Stimulated activated CD4-positive, alpha-beta T cell treated with anti-CD3 and anti-CD28 coated beads, TNF-alpha, amount 100 ng/mL, for 24 hours (primary cell): ENCODE results near the gene ARHGEF38.
"Not testable (repeated sequence)": the region's sequence is repeated elsewhere in the genome, so short reads cannot be mapped to it uniquely, and the experiment has no call there.

Experiments used
- DNase-seq, 3 experiments: peaks; one replicate each; pipeline ENCODE4 v3.0.0-alpha.2; 2020; ENCODE audit warnings: low read depth in 3 of 3

ARHGEF38 gene

DNA sequence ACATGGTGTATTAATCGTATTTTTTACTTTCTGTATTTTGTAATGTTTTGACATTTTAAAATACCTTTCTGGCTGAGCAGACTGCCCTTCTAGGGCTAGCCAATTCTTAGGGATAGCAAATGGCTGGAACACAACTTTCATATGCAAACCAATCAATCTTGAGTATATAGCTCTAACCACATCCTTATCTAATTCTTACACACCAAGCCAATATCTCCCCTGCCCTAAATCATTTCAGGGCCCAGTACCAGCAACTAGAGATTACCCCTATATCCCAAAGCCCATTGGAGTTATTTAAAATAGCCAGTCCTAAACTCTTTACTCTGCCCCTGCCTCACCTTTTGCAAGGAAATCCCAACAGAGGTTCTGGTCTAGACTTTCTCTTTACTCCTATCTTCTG is 97.8 kb downstream of the ARHGEF38 start:
- no peak for DNase-seq

DNA sequence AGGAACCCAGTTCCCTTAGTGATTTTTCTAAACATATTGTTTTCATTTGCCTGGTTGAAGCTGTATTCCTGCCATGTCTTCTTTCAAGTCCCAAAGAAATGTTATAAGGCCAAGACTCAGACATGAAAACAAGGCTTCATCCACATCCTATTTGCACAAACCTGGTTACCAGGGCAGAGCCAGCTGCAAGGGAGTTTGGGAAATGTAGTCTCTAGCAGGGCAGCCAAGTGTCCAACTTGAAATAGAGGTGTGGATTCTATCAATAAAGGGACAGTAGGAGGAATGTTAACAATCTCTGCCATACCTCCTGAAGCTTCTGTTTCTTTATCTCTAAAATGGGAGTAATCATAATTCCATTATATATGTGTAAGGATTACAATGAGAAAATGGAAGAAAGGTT is 99.5 kb downstream of the ARHGEF38 start:
- no peak for DNase-seq

DNA sequence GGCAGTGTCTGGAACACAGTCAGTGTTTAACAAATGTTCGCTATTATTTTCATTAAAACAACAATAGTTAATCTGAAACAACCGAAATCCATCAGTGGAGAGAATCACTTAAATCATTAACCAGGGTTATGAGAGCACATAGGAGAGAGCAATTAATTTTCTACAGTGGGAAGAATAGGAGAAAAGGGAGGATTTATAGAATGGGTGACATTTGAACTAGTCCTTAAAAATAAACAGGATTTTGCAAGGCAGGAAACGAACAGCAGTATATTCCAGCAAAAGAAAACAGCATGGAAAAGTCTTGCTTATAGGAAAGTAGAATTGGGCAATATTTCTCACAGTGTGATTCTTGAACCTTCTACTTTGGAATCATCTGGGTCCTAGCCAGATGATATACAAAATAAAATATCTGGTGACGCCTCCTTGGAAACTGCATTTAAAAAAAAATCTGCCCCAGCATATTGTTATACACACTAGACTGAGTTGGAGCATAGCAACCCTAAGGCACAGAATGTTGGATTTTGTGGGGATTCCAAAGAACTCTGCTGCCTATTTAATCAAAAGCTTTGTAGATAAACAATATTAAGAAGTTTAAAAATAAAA is 100.0 kb downstream of the ARHGEF38 start:
- DNase-seq = no peak

DNA sequence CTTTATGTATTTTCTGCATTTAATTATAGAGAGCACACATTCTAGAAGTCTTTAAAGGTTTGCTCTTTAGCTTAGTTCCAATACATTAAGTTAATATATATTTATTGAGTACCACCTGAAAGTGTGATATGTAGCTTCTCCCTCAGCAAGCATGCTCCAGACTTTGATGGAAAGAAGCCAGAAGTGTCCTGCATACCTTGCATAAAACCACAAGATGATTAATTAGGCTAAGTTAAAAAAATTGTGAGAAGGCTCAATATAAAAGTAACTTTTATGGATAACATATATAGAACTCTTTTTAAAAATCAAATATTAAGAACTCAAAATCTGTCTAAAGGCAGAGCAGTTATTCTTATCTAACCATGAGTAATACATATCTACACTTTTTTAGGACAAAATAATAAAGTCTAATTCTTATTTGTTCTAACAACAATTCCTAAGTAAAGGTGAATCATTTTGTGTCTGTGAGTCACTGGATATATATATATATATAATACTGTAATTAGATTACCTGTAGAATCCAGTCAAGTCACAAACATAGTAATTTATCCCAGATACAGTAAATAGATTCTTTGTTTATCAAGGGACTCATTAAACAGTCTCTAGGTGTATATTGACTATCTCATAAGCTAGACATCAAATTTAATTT is 104.8 kb downstream of the ARHGEF38 start:
- no peak for DNase-seq

DNA sequence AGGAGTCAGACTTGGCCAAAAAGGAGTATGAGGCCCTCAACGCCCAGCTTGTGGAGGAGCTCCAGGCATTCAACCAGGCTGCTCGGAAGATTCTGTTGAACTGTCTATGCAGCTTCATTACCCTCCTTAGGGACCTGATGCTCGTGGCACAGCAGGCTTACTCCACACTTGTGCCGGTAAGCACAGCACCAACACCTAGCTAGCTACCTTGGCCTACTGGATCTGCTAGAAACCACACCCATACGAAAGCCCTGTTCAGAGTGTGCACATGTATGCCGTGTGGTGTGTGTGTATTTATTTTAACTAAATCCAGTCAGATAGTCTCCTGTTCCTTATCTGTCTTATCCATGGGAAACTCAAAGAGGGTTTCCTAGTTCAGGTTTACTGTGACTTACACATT is 106.8 kb downstream of the ARHGEF38 start:
- no peak for DNase-seq

DNA sequence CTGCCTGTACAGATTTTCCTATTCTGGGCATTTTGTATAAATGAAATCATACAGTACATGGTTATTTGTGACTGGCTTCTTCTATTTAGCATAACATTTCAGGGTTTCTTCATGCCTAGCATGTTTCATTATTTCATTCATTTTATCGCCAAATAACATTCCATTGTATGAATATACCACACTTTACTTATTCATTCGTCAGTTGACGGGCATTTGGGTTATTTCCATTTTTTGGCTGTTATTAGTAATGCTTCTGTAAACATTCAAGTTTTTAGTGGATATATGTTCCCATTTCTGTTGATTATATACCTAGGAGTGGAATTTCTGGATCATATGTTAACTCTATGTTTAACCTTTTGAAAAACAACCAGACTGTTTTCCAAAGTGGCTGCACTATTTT is 108.6 kb downstream of the ARHGEF38 start:
- DNase-seq = no peak

DNA sequence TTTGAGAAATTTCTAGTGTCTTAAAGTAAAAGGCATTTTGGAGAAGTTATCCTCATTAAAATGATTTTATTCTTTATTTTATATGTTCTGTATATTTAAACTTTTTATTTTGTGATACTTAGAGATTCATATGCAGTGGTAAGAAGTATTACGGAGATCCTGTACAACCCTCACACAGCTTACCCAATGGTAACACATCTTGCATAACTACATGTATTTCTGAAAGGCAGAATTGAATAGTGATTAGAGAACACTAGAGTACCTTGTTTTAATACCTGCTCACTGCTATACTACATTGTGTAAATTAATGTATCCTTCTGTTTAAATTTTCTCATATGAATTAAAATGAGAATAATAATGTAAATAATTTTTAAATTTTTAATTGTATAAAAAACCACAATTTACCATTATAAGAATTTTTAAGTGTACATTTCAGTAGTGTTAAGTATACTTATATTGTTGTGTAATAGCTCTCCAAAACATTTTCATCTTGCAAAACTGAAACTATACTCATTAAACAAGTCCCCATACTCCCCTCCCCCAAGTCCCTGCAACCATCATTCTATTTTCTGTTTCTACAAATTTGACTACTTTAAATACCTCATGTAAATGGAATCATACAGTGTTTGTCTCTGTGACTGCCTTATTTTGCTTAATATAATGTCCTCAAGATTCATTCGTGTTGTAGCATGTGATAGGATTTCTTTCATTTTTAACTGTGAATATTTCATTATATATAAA is 110.7 kb downstream of the ARHGEF38 start:
- no peak for DNase-seq

DNA sequence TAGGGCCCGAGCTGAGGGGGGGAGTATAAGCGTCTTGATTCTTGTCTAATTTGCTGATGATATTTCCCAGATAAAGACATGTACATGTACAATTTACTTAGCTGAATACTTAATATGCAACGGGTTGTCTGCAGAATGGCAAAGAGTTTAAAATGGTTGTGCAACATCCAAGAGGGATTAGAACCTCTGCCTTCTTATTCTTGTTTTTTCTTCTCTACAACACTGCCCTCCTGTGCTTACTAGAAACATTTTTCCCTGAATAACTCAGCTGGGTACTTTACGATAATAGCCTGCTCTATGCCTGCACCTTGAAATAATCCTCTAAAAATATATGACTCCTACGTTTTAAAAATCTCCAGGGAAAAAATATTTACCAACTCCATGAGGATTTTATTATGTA is 114.3 kb downstream of the ARHGEF38 start:
- no peak for DNase-seq

DNA sequence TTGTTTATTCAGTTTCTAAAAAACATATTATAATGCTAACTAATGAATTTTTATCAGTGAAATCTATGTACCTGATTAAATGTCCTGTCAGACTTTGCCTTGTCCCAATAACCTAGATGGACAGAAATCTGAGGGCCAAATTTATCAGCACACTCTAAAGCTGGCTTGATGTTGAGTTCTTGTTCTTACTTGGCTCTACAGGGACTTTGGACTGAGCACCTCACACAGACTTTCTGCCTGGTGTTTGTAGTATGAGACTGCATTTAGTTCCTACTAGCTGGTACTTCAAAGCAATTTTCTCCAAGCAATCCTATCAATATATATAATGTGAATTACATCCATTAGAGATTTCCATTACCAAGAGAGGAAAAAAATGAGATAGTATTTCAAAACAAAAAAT is 118.3 kb downstream of the ARHGEF38 start:
- no peak for DNase-seq

DNA sequence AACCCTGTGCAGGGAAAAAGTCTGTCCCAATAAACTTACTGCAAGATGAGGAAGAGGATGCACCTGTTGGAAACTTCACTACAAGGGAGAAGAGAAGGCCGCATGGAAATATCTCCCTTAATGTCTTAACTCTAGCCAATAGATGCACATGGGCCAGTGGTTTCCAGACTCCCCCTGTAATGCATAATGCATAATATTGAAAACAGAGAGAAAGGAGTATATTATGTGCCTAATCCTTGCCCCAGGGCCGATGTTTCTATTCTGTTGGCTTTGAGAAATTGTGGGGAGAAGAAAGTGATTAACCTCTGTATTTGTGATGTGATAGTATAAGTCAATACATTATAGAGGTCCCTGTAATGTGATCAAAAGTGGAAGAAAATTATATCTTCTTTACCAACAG is 118.9 kb downstream of the ARHGEF38 start:
- DNase-seq = no peak

DNA sequence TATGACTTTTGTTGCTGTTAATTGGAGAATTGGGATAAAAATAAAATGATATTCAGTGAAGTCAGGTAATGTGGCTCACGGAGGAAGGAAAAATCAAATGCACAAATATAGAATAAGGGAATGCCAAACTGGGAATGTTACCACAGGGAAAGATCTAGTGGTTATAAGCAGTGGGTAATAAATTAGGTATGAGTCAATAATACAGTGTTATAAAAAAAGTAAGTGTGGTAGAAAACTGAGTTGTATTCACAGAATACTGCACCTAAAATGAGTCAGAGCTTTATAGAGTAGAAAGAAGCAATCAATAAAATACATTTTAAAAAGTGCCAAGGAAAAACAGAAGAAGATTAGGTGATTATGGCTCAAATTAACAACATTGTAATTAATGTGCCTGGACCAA is 121.6 kb downstream of the ARHGEF38 start:
- no peak for DNase-seq

DNA sequence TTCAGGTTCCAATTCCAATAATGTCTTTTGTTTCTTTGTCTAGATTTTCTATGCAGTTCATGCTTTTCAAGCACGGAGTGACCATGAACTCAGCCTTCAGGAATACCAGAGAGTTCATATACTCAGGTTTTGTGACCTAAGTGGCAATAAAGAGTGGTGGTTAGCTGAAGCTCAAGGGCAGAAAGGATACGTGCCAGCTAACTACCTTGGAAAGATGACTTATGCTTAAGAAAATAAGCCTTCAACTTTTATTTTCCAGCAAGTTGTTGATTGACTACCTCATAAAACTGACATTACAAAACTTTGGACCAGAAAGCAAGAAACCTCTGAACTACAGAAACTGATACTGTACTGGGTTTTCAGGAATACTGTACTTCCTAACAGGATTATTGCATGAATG is 125.3 kb downstream of the ARHGEF38 start:
- DNase-seq = no peak

DNA sequence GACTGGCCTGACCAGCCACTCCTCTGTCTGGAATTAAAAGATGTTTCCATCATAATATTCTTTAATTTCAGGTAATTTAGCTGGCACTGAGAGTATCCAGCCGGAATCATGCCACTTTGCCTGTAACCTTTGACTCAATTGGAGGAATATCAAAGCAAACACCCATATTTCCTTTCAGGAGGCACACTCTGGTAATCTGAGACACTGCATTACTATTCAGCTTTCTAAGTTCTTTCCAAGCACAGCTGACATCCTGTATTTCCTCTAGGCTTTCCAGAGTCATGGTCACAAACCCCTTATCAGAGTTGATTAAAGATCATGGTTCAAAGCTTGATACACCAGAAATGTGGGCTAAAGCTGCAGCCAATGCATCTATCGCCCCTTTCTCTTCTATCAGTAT is 126.8 kb downstream of the ARHGEF38 start:
- no peak for DNase-seq

DNA sequence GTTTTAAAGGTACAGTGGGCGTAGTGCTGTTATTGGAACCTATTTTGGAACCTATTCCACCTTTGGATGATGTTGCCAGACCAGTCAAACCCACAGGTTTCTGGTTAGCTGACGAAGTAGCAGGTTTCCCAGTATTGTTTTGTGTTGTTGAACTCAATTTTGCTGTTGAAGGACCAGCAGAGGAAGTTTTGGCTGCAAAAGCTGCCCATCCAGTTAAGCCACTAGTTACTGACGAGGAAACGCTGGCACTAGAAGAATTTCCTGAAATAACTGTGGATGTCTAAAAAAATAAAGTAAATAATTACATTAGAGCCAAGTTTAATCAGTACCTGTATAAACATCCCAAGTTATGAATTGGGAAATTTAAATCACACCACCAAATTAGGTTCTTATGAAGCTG is 130.6 kb downstream of the ARHGEF38 start:
- DNase-seq = no peak

DNA sequence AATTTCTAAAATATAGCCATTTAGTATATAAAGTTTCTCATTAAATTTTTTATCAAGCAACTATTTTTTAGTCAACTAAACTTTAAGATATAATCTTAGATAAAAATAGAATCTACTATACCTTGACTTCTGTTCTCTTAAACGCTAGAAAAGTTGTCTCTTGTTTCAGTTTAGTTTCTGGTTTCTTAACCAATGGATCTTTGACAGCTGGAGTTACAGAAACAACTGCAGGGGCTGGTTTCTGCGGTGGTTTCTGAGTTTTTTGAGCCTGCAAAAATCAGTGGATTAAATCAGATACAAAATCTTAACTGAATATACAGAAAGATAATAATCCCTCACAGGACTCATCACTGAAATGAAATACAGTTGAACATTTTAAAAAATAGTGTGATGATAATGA is 134.2 kb downstream of the ARHGEF38 start:
- no peak for DNase-seq

DNA sequence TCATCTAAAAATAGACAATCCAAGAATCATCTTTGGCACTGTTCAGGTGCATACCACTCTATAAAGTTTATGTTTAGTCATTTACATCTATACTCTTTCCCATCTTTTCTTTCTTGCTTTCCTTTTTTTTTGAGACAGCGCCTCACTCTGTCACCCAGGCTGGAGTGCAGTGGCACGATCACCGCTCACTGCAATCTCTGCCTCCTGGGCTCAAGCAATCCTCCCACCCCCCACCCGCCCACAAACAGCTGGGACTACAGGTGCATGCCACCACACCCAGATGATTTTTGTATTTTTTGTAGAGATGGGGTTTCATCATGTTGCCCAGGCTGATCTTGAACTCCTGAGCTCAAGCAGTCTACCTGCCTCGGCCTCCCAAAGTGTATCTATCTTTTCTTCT is 142.4 kb downstream of the ARHGEF38 start:
- DNase-seq = not testable (repeated sequence)

DNA sequence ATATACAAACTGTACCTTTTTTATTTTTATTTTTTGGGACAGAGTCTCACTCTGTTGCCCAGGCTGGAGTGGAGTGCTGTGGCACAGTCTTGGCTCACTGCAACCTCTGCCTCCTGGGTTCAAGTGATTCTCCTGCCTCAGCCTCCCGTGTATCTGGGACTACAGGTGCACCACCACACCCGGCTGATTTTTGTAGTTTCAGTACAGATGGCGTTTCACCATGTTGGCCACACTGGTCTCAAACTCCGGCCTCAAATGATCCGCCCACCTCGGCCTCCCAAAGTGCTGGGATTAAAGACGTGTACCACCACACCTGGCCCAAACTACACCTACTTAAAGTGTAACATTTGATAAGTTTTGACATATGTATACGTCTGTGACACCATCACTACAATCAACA is 143.4 kb downstream of the ARHGEF38 start:
- not testable (repeated sequence) for DNase-seq

DNA sequence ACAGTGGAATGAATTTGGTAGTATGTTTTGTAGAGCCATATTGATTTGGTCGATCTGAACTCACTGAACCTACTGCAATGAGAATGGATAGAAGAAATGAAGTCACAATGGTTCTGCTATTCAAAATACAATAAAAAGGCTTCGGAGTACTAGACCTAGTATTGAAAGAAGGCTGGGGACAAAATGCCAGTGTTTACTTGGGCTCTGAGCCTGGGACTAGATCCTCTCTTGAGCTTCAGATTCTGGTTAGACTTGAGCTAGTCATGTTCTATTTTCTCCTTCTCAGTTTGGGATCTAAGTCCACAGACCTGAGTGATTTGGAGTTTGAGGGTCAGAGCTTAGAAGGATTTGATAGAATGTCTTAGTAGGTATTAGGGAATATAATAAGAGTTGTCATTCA is 146.2 kb downstream of the ARHGEF38 start:
- no peak for DNase-seq

DNA sequence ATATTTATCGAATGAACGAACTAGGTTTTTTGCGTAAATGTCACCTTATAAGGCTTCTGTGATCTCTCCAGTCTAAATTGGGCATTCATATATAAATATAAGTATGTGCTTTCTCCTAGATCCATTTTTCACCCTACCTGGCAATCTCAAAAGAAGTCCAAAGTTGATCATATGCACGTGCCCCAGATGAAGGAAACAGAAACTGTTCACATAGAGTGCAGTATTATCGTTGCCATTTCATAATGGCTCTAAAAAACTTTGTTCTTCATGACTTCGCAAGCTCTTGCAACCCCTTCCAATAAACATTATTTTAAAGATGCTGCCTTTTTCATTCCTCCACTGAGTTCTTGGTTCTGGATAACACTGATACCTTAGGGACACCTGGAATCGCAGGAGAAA is 155.4 kb downstream of the ARHGEF38 start:
- no peak for DNase-seq

DNA sequence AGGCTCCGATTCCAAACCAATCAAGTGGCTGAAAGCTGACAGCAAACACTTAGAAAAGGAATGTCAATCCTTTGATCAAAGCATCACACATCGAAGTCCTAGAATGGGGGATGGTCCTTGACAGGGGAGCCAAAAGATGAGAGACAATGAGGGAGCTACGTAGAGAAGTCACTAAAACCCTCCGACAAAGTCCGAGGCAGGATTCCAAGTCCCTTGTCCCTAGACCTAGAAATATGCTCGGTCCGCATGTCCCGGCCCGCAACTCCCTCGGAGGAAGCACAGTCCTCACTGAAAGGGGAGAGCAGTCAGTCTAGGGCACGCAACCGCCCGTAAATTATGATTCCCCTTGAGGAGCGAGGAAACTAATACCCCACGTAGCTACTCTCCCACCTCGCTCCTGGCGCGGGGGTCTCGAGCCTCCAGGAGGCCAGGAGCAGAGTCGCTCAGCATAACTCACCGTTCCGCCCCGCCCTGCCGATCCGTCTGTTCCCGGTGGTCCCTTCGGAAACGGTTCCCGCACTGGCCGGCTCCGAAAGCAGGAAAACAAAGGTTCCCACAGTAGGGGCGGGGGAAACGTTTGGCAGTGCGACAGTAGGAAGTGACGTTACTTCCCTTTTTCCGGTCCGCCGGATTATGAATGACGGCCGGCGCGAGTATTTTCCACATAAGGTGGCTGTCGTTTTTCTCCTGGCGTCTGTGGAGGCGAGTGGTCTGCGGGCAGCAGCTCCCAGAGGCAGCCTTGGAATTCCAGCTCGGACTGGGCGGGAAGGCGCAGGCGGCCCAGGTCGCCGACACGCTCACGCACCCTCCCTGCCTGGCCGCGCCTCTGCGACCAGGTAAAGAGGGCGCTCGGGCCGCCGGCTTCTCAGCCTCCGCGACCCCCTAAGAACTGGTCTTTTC is 156.0 kb downstream of the ARHGEF38 start, which contains the start of the genes GSTCD and INTS12:
TSS of gene GSTCD (plus strand) at position 604 of the 900 bp plus-strand sequence. CDS start 8,830 bp downstream, outside the sequence.
TSS of gene INTS12 (minus strand) at position 509 of the 900 bp plus-strand sequence. CDS start 8,684 bp downstream, outside the sequence.
- peak; percentile 80 to 86 (median 86) for DNase-seq

DNA sequence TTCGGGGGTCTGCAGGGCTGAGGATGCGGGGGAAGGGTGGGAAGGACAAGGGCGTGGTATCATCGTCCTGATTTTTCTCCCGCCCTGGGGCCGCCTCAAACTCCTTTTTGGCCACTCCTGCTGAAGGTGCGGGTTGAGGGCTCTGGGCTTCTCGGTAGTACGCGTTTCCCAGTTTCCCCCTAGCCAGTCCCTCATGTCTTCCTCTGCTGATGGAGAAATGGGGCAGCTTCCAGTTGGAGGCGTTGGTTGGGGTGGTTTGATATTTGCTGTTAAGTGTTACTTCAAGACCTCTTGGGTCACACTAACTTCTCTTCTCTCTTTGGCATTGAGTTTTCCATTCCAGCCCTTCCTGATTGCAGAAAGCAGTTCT is 156.6 kb downstream of the ARHGEF38 start:
- DNase-seq = peak in 2 of 3 experiments; percentile 2 to 14

DNA sequence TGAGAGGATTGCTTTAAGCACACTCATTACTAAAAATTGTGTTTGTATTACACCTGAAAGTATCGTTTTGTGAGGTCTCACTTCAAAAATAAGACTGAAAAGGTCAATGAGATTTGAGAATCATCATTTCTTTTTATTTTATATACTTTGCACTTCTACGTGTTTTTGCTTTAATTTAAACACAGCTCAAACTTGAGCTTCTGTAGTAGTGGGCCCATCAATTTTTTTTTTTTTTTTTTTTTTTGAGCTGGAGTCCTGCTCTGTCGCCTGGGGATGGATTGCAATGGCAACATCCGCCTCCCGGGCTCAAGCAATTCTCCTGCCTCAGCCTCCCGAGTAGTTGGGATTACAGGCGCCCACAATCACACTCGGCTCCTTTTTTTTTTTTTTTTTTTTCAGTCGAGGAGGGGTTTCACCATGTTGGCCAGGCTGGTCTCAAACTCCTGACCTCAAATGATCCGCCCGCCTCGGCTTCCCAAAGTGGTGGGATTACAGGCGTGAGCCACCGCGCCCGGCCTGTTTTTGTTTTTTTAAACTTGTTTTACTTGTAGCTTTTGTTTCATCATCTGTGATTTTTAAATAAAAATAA is 157.7 kb downstream of the ARHGEF38 start:
- DNase-seq = no peak
